ENCODE data around the gene ARHGEF10L.
"Not testable (repeated sequence)": the region's sequence is repeated elsewhere in the genome, so short reads cannot be mapped to it uniquely, and the experiment has no call there.

Gene ARHGEF10L

GRCh38 chr1:17539477-17540254 lies at the start of gene ARHGEF10L:
TSS of gene ARHGEF10L (plus strand) at chr1:17539698. CDS start at chr1:17580596, 40,898 bp downstream.
- H3K27ac ChIP-seq, result peak within 1 kb of the TSS; percentile 4
- DNase-seq (ENCODE audit: low read depth, low spot score), result no peak

- DNase-seq (ENCODE audit: low read depth, low spot score), result not testable (repeated sequence)
- peak overlapping the region; percentile 63 for H3K27ac ChIP-seq
Measured at GRCh38 chr1:17489768-17490417, 49.6 kb upstream of the ARHGEF10L start.

- H3K27ac ChIP-seq, result peak overlapping the region; percentile 72
- DNase-seq (ENCODE audit: low read depth, low spot score), result not testable (repeated sequence)
Measured at GRCh38 chr1:17490667-17491066, 48.8 kb upstream of the ARHGEF10L start.

- peak; percentile 45 for DNase-seq (ENCODE audit: low read depth, low spot score)
- no peak overlapping the region for H3K27ac ChIP-seq
Measured at GRCh38 chr1:17494114-17494729, 45.3 kb upstream of the ARHGEF10L start.

- no peak for DNase-seq (ENCODE audit: low read depth, low spot score)
- no peak overlapping the region for H3K27ac ChIP-seq
Measured at GRCh38 chr1:17496419-17496818, 43.1 kb upstream of the ARHGEF10L start.

GRCh38 chr1:17498214-17498613 lies 41.3 kb upstream of the ARHGEF10L start:
- H3K27ac ChIP-seq, result no peak overlapping the region
- DNase-seq (ENCODE audit: low read depth, low spot score), result no peak

- DNase-seq (ENCODE audit: low read depth, low spot score), result no peak
- no peak overlapping the region for H3K27ac ChIP-seq
Measured at GRCh38 chr1:17502326-17502778, 37.1 kb upstream of the ARHGEF10L start.

GRCh38 chr1:17503146-17503545 lies 36.4 kb upstream of the ARHGEF10L start:
- H3K27ac ChIP-seq, result no peak overlapping the region
- no peak for DNase-seq (ENCODE audit: low read depth, low spot score)

- H3K27ac ChIP-seq; DNase-seq (ENCODE audit: low read depth, low spot score): not testable (repeated sequence)
Measured at GRCh38 chr1:17507200-17507599, 32.3 kb upstream of the ARHGEF10L start.

- no peak for DNase-seq (ENCODE audit: low read depth, low spot score)
- H3K27ac ChIP-seq, result no peak overlapping the region
Measured at GRCh38 chr1:17507915-17508314, 31.6 kb upstream of the ARHGEF10L start.

- H3K27ac ChIP-seq, result no peak overlapping the region
- no peak for DNase-seq (ENCODE audit: low read depth, low spot score)
Measured at GRCh38 chr1:17509363-17509762, 30.1 kb upstream of the ARHGEF10L start.

GRCh38 chr1:17510138-17510537 lies 29.4 kb upstream of the ARHGEF10L start:
- no peak for DNase-seq (ENCODE audit: low read depth, low spot score)
- no peak overlapping the region for H3K27ac ChIP-seq

GRCh38 chr1:17511188-17511587 lies 28.3 kb upstream of the ARHGEF10L start:
- no peak for DNase-seq (ENCODE audit: low read depth, low spot score)
- no peak overlapping the region for H3K27ac ChIP-seq

GRCh38 chr1:17513131-17513530 lies 26.4 kb upstream of the ARHGEF10L start:
- no peak overlapping the region for H3K27ac ChIP-seq
- no peak for DNase-seq (ENCODE audit: low read depth, low spot score)

- DNase-seq (ENCODE audit: low read depth, low spot score), result no peak
- no peak overlapping the region for H3K27ac ChIP-seq
Measured at GRCh38 chr1:17514776-17515175, 24.7 kb upstream of the ARHGEF10L start.

- DNase-seq (ENCODE audit: low read depth, low spot score), result no peak
- no peak overlapping the region for H3K27ac ChIP-seq
Measured at GRCh38 chr1:17515902-17516301, 23.6 kb upstream of the ARHGEF10L start.

- no peak overlapping the region for H3K27ac ChIP-seq
- no peak for DNase-seq (ENCODE audit: low read depth, low spot score)
Measured at GRCh38 chr1:17516303-17517214, 22.9 kb upstream of the ARHGEF10L start.

- H3K27ac ChIP-seq, result peak overlapping the region; percentile 64
- DNase-seq (ENCODE audit: low read depth, low spot score), result peak; percentile 84
Measured at GRCh38 chr1:17520041-17520440, 19.5 kb upstream of the ARHGEF10L start.

- DNase-seq (ENCODE audit: low read depth, low spot score), result no peak
Measured at GRCh38 chr1:17520473-17521319, 18.8 kb upstream of the ARHGEF10L start.

More at GRCh38 chr1:17520473-17521319, 18.8 kb upstream of the ARHGEF10L start:
- H3K27ac ChIP-seq, result peak overlapping the region; percentile 64
